Activated CD4-positive, alpha-beta T cell treated with anti-CD3 and anti-CD28 coated beads, Interleukin-2, amount 10 ng/mL, durations not matched to agents 7 days and 5 days (primary cell): ENCODE measurements around the gene UBAC2. TPM values are rescaled to one million over a fixed set of nuclear protein-coding genes. Genes with fewer than 3 reads are reported as not detected.

Experiments used
- CTCF ChIA-PET: fragments of 350-600 bp; sonication (Branson Sonifier 250); formaldehyde crosslinking; loops from one replicate; lab custom pipeline; 2021; ENCODE audit warnings: antibody characterized with exemption; lab: Charles Lee
- POLR2A ChIA-PET: fragments of 350-600 bp; sonication (Branson Sonifier 250); formaldehyde crosslinking; loops from one replicate; lab custom pipeline; 2021; ENCODE audit warnings: antibody characterized with exemption; lab: Charles Lee
- DNase-seq: peaks from one replicate; pipeline ENCODE4 v3.0.0-alpha.2; 2020
- H3K27ac Mint-ChIP-seq: one replicate; pipeline ENCODE4 v1.8.0; 2021; ENCODE audit warnings: mild to moderate bottlenecking, moderate library complexity, mixed read lengths
- H3K27me3 Mint-ChIP-seq: one replicate; pipeline ENCODE4 v1.8.0; 2021; ENCODE audit warnings: mixed read lengths
- H3K36me3 Mint-ChIP-seq: one replicate; pipeline ENCODE4 v1.8.0; 2021; ENCODE audit warnings: low read depth, mixed read lengths
- H3K4me1 Mint-ChIP-seq: one replicate; pipeline ENCODE4 v1.8.0; 2021; ENCODE audit warnings: mixed read lengths
- H3K4me3 Mint-ChIP-seq: one replicate; pipeline ENCODE4 v1.8.0; 2021; ENCODE audit warnings: mild to moderate bottlenecking, moderate library complexity, mixed read lengths
- H3K9me3 Mint-ChIP-seq: one replicate; pipeline ENCODE4 v1.8.0; 2021; ENCODE audit warnings: mixed read lengths
- total RNA-seq, 2 experiments: library from RNA; stranded (reverse); gene quantifications; one replicate each; pipeline ENCODE4 v1.2.3, GENCODE V29; 2021

The UBAC2 gene
- total RNA-seq, 2 experiments from 2014 or later, result 67.8 to 70.5 TPM

DNA sequence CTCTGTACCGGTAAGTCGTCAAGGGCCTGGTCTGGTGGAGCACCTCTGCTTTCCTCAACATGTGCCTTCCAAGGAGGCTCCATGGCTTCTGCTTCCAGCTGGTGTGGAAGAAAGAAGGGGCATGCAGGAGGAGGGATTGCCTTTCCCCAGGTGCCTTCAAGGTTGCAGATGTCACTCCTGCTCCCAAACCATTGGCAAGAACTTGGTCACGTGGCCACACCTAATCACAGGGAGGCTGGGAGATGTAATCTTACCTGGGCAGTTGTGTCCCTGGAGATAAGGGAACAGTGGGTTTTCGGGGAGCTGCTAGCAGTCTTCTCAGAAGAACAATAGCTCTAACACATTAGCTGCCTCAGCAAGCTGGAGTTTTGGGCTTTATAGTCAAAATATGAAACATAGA lies 67.3 kb downstream of the UBAC2 start:
- no peak overlapping the region for H3K27ac Mint-ChIP-seq
- ChIA-PET CTCF (interaction anchor here (1.1 to 7.7 kb wide), 9 partner anchors 8 to 167 kb away, joined by 3 to 109 read pairs (median 8); no protein-coding TSS in a partner anchor), POLR2A (no interaction called here)
- peaks cover 69% of the 10 kb centered on the region for H3K4me1 Mint-ChIP-seq
- peaks cover 8% of the 10 kb centered on the region for H3K9me3 Mint-ChIP-seq
- H3K36me3 Mint-ChIP-seq, result peaks cover 21% of the 10 kb centered on the region
- no peak overlapping the region for H3K4me3 Mint-ChIP-seq
- no peaks in the 10 kb centered on the region for H3K27me3 Mint-ChIP-seq
- no peak for DNase-seq

DNA sequence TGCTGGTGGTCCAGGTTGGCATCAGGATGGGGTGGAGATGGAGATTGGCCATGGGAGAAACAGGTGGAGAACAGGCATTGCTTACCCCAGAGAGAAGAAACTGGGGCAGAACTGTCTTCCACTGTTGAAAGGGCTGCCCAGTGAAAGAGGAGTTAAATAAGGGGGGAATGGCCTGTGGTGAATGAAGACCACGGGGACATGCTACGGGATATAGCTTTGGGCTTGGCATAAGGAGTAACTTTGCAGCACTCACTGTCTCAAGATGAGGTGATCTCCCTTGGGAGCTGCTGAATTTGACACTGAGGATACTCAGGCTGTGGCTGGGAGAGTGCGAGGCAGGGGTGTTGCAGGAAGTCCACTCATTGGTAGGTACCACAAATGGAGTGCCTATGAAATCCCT lies 68.2 kb downstream of the UBAC2 start:
- ChIA-PET CTCF (interaction anchor here (0.6 to 7.7 kb wide), 27 partner anchors 8 to 374 kb away, joined by 3 to 109 read pairs (median 4); partner anchors contain the start of genes GPR18, GPR183 and UBAC2), POLR2A (interaction anchor here (0.6 to 1.4 kb wide), 3 partner anchors 9 to 168 kb away, joined by 3 to 4 read pairs (median 4); no protein-coding TSS in a partner anchor)
- H3K4me3 Mint-ChIP-seq, result no peak overlapping the region
- no peak for DNase-seq
- peaks cover 29% of the 10 kb centered on the region for H3K36me3 Mint-ChIP-seq
- peaks cover 8% of the 10 kb centered on the region for H3K9me3 Mint-ChIP-seq
- H3K4me1 Mint-ChIP-seq, result peaks cover 68% of the 10 kb centered on the region
- no peaks in the 10 kb centered on the region for H3K27me3 Mint-ChIP-seq
- no peak overlapping the region for H3K27ac Mint-ChIP-seq

DNA sequence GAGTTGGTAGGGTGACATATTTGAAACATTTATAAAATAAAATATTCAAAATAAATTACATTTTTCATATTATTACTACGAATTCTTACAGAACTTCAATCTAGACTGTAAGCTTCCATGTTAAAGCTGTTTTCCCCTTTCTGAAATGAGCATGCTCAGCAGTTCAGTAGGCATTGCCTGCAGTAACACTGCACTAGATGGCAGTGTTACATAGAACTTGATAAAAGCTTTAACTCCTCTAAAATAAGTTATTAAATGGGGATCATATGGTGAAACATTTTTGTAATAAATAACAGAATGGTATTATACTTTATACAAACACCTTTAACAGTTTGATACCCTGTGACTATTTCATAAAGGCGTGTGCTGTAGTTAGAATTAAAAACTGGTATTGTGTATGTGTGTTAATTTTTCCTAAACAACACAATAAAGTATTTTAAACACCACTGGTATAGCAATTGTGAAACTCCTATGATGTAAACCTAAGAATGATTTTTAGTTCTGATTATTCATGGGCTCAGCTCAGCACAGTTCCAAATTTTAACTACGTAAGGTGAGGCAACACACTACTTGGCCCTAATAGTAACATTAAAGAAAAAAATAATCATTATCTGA lies 69.1 kb downstream of the UBAC2 start:
- CTCF ChIA-PET, result interaction anchor here (0.6 to 7.7 kb wide), 45 partner anchors 9 to 375 kb away, joined by 3 to 109 read pairs (median 4); partner anchors contain the start of genes GPR18, GPR183 and UBAC2
- peak; percentile 58 for DNase-seq
- H3K36me3 Mint-ChIP-seq, result peaks cover 32% of the 10 kb centered on the region
- H3K9me3 Mint-ChIP-seq, result peaks cover 8% of the 10 kb centered on the region
- no peak overlapping the region for H3K4me3 Mint-ChIP-seq
- peak overlapping the region; percentile 46 for H3K27ac Mint-ChIP-seq
- POLR2A ChIA-PET, result interaction anchor here (0.7 to 1.4 kb wide), 2 partner anchors 165 to 167 kb away, joined by 4 read pairs; no protein-coding TSS in a partner anchor
- no peaks in the 10 kb centered on the region for H3K27me3 Mint-ChIP-seq
- H3K4me1 Mint-ChIP-seq, result peaks cover 67% of the 10 kb centered on the region

DNA sequence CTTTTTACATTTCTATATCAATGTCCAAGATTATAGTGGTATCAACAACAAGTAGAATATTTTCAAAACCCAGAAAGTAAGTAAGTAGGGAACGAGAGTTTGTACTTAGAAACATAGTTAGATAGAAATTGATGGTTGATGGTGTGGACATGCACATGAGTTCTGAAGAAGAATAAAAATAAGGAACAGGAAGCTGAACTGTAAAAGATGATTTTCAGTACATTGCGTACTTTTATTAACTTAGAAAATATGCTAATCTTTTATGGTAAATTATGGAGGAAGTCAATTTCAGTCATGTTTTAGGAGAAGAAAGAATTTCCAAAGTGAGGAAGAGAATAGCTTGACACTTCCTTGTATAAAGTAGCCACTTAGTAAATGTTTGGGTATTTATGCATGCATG lies 69.9 kb downstream of the UBAC2 start:
- POLR2A ChIA-PET, result no interaction called here

DNA sequence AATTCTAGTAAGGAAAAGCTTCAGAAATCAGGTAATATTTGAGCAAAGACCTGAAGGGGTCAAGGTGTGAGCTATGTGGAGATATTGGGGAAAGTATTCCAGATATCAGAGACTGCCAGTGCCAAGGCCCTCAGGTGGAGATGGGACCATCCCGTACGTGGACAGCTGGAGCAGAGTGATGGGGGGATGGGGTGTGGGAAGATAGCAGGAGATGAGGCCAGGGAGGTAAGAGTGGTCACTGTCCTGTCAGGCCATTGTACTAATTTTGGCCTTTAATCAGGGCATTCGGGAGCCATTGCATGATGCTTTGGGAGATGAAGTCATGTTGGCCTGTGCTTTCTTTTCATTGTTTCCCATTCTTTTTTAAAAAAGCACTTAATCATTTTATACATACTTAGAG lies 70.6 kb downstream of the UBAC2 start:
- POLR2A ChIA-PET, result no interaction called here
- H3K36me3 Mint-ChIP-seq, result peaks cover 38% of the 10 kb centered on the region
- H3K9me3 Mint-ChIP-seq, result peaks cover 8% of the 10 kb centered on the region
- H3K4me3 Mint-ChIP-seq, result no peak overlapping the region
- H3K27ac Mint-ChIP-seq, result no peak overlapping the region
- no peaks in the 10 kb centered on the region for H3K27me3 Mint-ChIP-seq
- no peak for DNase-seq
- CTCF ChIA-PET, result interaction anchor here (0.7 to 7.7 kb wide), 10 partner anchors 13 to 214 kb away, joined by 3 to 109 read pairs (median 4); partner anchors contain the start of gene GPR18
- peaks cover 71% of the 10 kb centered on the region for H3K4me1 Mint-ChIP-seq

More for the DNA sequence above, 69.9 kb downstream of the UBAC2 start:
- peaks cover 33% of the 10 kb centered on the region for H3K36me3 Mint-ChIP-seq
- CTCF ChIA-PET, result interaction anchor here (0.7 to 7.7 kb wide), 21 partner anchors 12 to 218 kb away, joined by 3 to 109 read pairs (median 5); partner anchors contain the start of genes GPR18 and GPR183
- DNase-seq, result no peak
- H3K27ac Mint-ChIP-seq, result peak overlapping the region; percentile 22
- no peaks in the 10 kb centered on the region for H3K27me3 Mint-ChIP-seq
- H3K4me3 Mint-ChIP-seq, result no peak overlapping the region
- H3K4me1 Mint-ChIP-seq, result peaks cover 68% of the 10 kb centered on the region
- H3K9me3 Mint-ChIP-seq, result peaks cover 8% of the 10 kb centered on the region

DNA sequence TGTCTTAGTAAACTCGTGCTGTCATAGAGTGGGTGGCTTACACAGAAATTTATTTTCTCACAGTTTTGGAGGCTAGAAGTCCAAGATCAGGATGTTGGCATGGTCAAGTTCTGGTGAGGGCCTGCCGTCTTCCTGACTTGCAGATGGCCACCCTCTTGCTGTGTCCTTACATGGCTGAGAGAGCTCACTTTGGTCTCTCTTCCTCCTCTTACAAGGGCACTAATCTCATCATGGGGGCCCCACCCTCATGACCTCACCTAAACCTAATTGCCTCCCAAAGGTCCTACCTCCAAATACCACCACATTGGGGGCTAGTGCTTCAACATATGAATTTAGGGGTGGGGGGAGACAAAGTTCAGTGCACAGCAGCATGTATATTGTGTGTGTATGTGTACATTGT lies 71.8 kb downstream of the UBAC2 start:
- H3K27me3 Mint-ChIP-seq, result no peaks in the 10 kb centered on the region
- no peak for DNase-seq
- no peak overlapping the region for H3K4me3 Mint-ChIP-seq
- CTCF ChIA-PET, result interaction anchor here (1.4 to 7.7 kb wide), 3 partner anchors 13 to 163 kb away, joined by 3 to 109 read pairs (median 4); no protein-coding TSS in a partner anchor
- peaks cover 8% of the 10 kb centered on the region for H3K9me3 Mint-ChIP-seq
- POLR2A ChIA-PET, result no interaction called here
- H3K27ac Mint-ChIP-seq, result no peak overlapping the region
- peaks cover 76% of the 10 kb centered on the region for H3K4me1 Mint-ChIP-seq
- peaks cover 44% of the 10 kb centered on the region for H3K36me3 Mint-ChIP-seq

DNA sequence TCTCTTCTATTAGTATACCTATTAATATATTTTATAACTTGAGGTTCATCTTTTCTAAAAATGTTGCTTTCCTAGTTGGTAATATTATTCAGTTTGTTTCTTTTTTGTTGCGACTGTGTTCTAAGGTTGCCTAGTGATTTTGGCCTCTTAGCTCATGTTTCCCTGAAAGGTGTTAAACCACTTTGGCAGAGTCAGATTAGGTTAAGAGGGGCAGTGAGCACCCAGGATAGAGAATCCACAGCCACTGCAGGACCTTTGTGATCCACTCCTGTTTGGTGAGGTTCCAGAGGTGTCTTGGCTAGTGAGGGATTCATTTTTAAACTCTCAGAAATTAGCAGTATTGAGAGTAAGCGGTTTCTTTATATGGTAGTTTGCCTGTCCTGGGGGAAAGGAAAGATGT lies 72.5 kb downstream of the UBAC2 start:
- Mint-ChIP-seq H3K4me3 (no peak overlapping the region), H3K36me3 (peaks cover 49% of the 10 kb centered on the region), H3K27ac (peak overlapping the region; percentile 70), H3K4me1 (peaks cover 79% of the 10 kb centered on the region), H3K9me3 (peaks cover 8% of the 10 kb centered on the region), H3K27me3 (no peaks in the 10 kb centered on the region)
- no peak for DNase-seq
- CTCF ChIA-PET, result interaction anchor here (1.4 to 7.7 kb wide), 4 partner anchors 12 to 162 kb away, joined by 4 to 109 read pairs (median 18); no protein-coding TSS in a partner anchor
- POLR2A ChIA-PET, result no interaction called here

DNA sequence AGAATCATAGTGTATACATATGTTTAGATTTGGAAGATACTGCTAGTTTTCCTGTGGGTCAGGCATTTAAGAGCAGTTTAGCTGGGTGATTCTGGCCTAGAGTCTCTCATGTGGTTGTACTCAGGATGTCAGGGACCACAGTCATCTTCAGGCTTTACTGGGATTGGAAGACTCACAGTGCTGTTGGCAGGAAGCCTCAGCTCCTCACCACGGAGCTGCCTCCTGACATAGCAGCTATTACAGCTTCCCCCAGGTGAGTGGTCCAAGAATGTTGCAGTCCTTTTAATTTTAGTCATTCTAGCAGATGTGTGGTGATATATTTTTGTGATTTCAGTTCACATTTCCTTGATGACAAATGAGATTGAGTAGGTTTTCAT lies 74.4 kb downstream of the UBAC2 start:
- peak overlapping the region; percentile 36 for H3K27ac Mint-ChIP-seq
- POLR2A ChIA-PET, result no interaction called here
- H3K4me1 Mint-ChIP-seq, result peaks cover 87% of the 10 kb centered on the region
- H3K36me3 Mint-ChIP-seq, result peaks cover 67% of the 10 kb centered on the region
- peaks cover 8% of the 10 kb centered on the region for H3K9me3 Mint-ChIP-seq
- H3K27me3 Mint-ChIP-seq, result no peaks in the 10 kb centered on the region
- peak; percentile 55 for DNase-seq
- H3K4me3 Mint-ChIP-seq, result no peak overlapping the region
- CTCF ChIA-PET, result interaction anchor here (0.6 to 4.0 kb wide), 13 partner anchors 9 to 226 kb away, joined by 3 to 32 read pairs (median 3); partner anchors contain the start of genes GPR183 and UBAC2

DNA sequence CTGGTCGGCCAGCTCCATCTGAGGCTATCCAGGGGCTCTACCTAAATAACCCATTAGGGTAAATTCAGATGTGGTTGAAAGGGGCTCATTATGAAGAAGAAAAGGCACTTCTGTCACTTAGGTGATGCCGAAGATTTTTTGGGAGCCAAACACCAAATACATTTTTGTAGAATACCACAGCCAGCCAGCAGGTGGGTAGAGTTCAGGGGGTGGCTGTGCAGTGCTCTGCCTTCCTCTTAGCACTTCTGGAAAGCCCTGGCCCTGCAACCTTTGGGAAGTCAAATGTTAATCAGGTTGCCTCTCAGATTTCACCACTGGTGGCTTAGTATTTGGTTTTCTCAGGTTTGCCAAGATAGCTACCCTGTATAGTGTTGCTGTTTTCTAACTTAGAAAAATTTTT lies 76.1 kb downstream of the UBAC2 start:
- H3K27me3 Mint-ChIP-seq, result no peaks in the 10 kb centered on the region
- no peak overlapping the region for H3K4me3 Mint-ChIP-seq
- CTCF ChIA-PET, result interaction anchor here (0.7 to 4.0 kb wide), 2 partner anchors 11 to 159 kb away, joined by 3 to 32 read pairs; no protein-coding TSS in a partner anchor
- no peak for DNase-seq
- H3K4me1 Mint-ChIP-seq, result peaks cover 88% of the 10 kb centered on the region
- H3K9me3 Mint-ChIP-seq, result peaks cover 8% of the 10 kb centered on the region
- H3K36me3 Mint-ChIP-seq, result peaks cover 75% of the 10 kb centered on the region
- no peak overlapping the region for H3K27ac Mint-ChIP-seq
- POLR2A ChIA-PET, result no interaction called here

DNA sequence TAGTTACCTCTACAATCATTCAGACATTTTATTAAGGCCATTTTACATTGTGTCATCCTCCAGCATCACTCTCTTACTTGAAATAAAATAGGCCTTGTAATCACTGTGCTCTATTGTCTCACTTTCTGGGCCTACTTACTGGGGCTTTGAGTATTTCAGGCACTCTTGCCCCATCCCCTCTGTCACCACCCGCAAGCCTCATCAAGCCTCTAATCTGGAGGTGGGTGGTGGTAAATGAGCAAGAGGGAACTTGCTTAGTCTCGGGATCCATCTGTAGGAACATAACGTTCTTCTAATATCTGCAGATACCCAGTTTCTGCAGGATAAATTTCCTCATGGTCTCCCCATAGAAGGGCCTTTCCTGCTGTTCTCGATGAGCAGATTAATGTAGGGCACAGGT lies 77.0 kb downstream of the UBAC2 start:
- ChIA-PET CTCF (no interaction called here), POLR2A (no interaction called here)
- no peak for DNase-seq
- peaks cover 73% of the 10 kb centered on the region for H3K36me3 Mint-ChIP-seq
- H3K27me3 Mint-ChIP-seq, result no peaks in the 10 kb centered on the region
- peaks cover 2% of the 10 kb centered on the region for H3K9me3 Mint-ChIP-seq
- peaks cover 92% of the 10 kb centered on the region for H3K4me1 Mint-ChIP-seq
- no peak overlapping the region for H3K4me3 Mint-ChIP-seq
- no peak overlapping the region for H3K27ac Mint-ChIP-seq

DNA sequence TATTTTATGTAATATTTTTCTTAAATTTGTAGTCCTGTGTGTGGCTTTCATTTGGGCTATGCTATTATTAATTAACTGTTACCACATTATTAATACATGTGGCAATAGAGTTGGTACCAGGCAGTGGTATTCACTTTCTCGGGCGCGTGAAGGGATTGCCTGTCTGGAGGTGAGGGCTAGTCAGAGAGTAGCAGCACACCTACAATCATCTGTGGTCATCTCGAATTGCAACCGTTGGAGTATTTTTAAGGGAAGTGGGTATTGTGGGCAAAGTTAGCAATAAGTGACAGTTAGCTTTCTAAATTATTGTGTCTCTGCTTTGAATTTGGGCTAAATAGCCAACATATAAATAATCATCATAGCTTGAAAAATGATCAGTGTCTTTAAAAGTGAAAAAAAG lies 77.5 kb downstream of the UBAC2 start:
- CTCF ChIA-PET, result no interaction called here
- Mint-ChIP-seq H3K27me3 (no peaks in the 10 kb centered on the region), H3K9me3 (no peaks in the 10 kb centered on the region), H3K4me3 (no peak overlapping the region), H3K27ac (peak overlapping the region; percentile 42), H3K4me1 (peaks cover 93% of the 10 kb centered on the region), H3K36me3 (peaks cover 70% of the 10 kb centered on the region)
- DNase-seq, result no peak
- POLR2A ChIA-PET, result interaction anchor here (0.5 to 0.7 kb wide), 2 partner anchors 10 to 97 kb away, joined by 3 read pairs; no protein-coding TSS in a partner anchor

DNA sequence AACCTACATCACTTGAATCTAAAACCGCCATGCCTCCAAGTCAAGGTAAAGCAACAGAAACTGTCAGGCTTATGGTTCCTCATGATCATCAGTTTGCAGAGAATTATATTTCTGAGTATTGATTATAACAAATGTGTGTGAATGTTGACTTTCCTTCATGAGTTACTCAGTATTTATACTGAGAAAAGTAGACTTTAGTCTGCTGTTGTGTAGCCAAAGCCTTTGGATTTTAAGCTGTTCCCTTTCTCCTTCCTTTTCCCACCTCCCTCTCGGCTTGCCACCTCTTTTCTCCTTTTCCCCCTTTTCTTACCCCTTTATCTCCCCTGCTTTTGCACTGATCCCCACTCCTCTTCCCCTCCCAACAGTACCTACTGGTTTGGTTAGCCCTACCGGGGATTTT lies 78.2 kb downstream of the UBAC2 start:
- peaks cover 91% of the 10 kb centered on the region for H3K4me1 Mint-ChIP-seq
- no peak overlapping the region for H3K4me3 Mint-ChIP-seq
- H3K9me3 Mint-ChIP-seq, result no peaks in the 10 kb centered on the region
- H3K27me3 Mint-ChIP-seq, result no peaks in the 10 kb centered on the region
- peaks cover 65% of the 10 kb centered on the region for H3K36me3 Mint-ChIP-seq
- H3K27ac Mint-ChIP-seq, result no peak overlapping the region
- ChIA-PET POLR2A (no interaction called here), CTCF (interaction anchor here (0.9 to 1.6 kb wide), 3 partner anchors 10 to 158 kb away, joined by 3 to 7 read pairs (median 4); no protein-coding TSS in a partner anchor)
- no peak for DNase-seq

DNA sequence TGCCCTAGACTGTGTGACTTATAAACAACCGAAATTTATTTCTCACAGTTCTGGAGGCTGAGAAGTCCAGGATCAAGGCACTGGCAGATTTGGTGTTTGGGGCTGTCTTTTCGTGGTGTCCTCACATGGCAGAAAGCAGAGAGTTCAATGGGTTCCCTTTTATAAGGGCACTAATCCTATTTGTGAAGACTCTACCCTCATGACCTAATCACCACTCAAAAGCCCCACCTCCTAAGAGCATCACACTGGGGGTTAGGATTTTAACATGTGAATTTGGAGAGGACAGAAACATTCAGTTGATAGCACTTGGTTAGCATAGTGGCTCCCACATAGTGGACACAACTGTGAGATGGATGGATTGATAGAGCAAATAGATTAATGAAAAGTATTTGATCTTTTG lies 79.0 kb downstream of the UBAC2 start:
- DNase-seq, result no peak
- no peaks in the 10 kb centered on the region for H3K9me3 Mint-ChIP-seq
- H3K27ac Mint-ChIP-seq, result no peak overlapping the region
- H3K36me3 Mint-ChIP-seq, result peaks cover 66% of the 10 kb centered on the region
- peaks cover 90% of the 10 kb centered on the region for H3K4me1 Mint-ChIP-seq
- ChIA-PET CTCF (interaction anchor here (0.9 to 1.6 kb wide), 4 partner anchors 9 to 157 kb away, joined by 3 to 7 read pairs (median 4); partner anchors contain the start of gene GPR183), POLR2A (no interaction called here)
- no peak overlapping the region for H3K4me3 Mint-ChIP-seq
- H3K27me3 Mint-ChIP-seq, result no peaks in the 10 kb centered on the region
